ENCODE measurements around the gene HK2.

The HK2 gene

DNA sequence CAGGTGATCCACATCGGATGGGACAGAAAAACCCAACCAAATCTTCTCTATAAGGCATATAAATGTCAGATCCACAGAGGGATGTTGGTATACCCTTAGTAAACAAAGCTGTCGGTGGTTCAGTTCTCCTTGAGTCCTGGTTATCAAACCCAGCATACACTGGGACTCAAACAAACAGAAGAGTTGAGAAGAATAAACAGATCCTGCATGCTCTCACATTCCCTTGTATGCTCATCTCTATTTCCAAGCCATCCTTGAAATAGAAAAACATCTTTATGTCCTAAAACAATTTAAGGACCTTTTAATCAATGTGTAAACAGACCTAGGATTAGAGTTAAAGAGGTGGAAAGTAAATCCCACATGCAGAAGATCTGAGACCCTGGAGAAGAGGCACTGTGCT lies 19.8 kb upstream of the HK2 start:
- DNase-seq (ENCODE audit: low read depth): no peak
- H3K4me3 ChIP-seq (ENCODE audit: low read length): no peak overlapping the region
- TF ChIP-seq, protein P1, sequence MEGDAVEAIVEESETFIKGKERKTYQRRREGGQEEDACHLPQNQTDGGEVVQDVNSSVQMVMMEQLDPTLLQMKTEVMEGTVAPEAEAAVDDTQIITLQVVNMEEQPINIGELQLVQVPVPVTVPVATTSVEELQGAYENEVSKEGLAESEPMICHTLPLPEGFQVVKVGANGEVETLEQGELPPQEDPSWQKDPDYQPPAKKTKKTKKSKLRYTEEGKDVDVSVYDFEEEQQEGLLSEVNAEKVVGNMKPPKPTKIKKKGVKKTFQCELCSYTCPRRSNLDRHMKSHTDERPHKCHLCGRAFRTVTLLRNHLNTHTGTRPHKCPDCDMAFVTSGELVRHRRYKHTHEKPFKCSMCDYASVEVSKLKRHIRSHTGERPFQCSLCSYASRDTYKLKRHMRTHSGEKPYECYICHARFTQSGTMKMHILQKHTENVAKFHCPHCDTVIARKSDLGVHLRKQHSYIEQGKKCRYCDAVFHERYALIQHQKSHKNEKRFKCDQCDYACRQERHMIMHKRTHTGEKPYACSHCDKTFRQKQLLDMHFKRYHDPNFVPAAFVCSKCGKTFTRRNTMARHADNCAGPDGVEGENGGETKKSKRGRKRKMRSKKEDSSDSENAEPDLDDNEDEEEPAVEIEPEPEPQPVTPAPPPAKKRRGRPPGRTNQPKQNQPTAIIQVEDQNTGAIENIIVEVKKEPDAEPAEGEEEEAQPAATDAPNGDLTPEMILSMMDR (IDR thresholded peaks at IDR 0.05; ENCODE audit: insufficient read depth, low read depth, low read length, missing control alignments): no peak

DNA sequence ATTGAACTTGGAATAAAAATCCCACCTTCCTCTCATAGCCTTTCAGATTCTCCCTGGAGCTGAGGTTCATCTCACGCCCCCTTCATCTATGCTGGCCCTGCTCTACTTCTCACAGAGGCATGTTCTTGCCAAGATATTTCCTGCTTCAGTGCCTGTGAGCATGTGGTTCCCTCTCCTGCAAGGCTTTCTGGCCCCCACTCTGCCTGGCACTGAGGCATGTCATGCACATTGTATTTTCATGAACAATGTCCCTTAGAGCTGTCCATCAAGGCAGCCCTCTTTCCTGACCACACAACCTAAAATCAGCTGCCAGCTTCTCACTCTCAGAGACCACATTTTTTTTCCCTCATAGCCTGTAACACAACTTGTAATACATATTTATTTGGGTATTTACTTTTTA lies 18.0 kb upstream of the HK2 start:
- no peak for DNase-seq (ENCODE audit: low read depth)
- TF ChIP-seq, protein P1 (IDR thresholded peaks at IDR 0.05; ENCODE audit: insufficient read depth, low read depth, low read length, missing control alignments): no peak
- H3K4me3 ChIP-seq (ENCODE audit: low read length): no peak overlapping the region

DNA sequence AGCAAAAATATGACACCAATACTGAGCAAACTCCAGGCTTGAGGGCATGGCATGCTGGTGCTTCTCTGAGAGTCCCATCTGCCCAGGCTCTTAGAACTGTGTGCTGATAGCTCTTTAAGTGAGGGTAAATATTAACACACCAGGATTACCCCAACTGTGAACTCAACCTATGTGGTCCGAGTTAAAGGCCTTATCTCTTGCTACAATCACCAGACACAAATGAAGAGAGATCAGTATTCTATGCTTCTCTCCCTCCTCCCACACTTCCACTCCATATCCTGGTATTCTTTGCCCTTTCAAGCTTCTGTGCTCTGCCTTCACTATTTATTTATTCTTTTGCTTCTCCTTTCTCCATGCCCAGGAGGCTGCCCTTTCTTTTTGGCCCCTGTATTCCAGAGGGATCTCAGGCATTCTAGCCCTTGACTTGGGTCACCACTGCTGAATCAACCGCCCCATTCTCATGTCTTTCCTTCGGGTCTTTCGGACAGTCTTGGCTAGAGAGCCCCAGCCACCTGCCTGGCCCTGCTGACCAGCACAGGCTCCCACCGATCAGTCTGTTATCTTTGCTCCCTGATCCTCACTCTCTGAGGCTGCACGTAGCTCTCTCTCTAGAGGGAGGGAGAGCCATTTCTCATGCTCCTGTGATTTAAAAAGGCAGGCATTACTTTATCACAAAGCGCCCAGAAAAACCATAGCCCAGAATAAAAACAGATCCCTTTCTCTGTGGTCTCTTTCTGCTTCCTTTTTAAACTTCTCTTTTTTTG lies 17.2 kb upstream of the HK2 start:
- H3K4me3 ChIP-seq (ENCODE audit: low read length): no peak overlapping the region
- DNase-seq (ENCODE audit: low read depth): no peak
- TF ChIP-seq, protein P1 (IDR thresholded peaks at IDR 0.05; ENCODE audit: insufficient read depth, low read depth, low read length, missing control alignments): no peak

DNA sequence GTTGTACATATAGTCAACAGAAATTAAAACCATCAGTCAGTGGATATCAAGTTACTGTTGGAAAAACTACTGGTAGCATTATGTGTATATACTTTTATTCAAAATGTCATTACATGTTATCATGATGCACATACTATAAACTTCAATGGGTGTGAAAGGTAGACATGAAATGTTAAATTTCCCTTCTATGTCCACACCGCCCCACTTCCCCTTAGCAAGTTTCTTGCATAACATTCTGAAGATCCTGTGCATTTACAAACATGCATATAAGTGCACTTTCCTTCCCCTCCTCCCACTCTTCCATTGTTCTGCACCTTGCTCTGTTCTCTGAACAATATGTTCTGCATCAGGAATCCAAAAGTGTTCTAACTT lies 16.6 kb upstream of the HK2 start:
- no peak for DNase-seq (ENCODE audit: low read depth)
- no peak overlapping the region for H3K4me3 ChIP-seq (ENCODE audit: low read length)
- TF ChIP-seq, protein P1 (IDR thresholded peaks at IDR 0.05; ENCODE audit: insufficient read depth, low read depth, low read length, missing control alignments): no peak

DNA sequence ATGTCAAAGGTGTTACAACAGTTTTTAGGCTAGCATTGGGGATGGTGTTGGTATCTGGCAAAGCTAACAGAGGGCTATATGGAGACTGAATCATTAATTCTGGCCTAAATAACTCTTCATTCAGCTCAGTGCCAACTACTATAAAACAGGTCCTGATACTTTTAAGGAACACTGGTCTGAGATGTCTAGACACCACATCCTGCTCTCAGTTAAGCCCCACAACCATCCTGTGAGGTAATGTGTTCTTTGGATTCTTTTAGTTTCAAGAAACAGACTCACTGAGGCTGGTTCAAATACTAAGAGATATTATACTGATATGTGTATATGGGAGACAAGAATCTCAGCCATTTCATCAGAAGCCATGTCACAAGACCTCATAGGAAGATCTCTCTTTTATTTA lies 14.2 kb upstream of the HK2 start:
- H3K4me3 ChIP-seq (ENCODE audit: low read length): no peak overlapping the region
- no peak for DNase-seq (ENCODE audit: low read depth)
- TF ChIP-seq, protein P1 (IDR thresholded peaks at IDR 0.05; ENCODE audit: insufficient read depth, low read depth, low read length, missing control alignments): no peak

DNA sequence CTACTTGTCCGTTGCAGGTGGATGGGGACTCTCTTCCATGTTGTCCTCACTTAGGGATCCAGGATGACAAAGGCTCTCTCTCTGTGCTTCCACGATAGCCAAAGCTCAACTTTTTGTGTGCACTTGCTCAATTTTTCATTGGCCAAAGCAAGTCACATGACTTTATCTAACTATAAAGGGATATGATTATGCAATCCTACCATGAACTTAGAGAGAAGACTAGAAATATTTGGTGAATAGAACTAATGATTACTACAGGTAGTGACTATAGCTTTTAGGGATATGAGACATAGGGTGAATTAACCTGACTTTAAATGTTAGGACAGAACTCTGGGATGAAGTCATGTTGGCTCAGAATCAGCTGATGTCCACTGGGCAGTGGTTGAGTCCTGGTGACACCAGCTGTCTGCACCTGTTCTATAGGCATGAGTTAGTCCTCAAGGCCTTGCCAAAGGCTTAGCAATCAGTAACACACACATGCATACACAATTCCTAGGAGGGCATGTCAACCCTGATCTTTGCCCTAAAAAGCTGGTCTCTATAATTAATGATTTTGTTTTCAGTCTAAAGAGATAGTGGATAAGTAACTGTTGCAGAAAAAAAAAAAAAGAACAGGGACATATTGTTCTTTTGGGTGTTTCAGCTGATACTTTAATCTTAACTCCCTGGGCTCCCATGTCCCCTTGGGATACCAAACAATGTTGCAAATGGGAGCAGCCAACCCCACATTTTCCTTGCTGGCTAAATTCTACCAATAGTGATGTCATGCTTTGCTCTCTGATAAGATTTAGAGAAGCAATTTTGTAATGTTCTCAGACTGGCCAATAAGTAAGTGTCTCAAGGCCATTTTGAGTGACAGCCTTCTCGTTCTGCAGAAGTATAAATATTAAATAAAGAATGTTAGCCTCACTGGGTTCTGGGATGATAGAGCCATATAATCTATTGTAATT lies 12.5 kb upstream of the HK2 start:
- DNase-seq (ENCODE audit: low read depth): no peak
- TF ChIP-seq, protein P1 (IDR thresholded peaks at IDR 0.05; ENCODE audit: insufficient read depth, low read depth, low read length, missing control alignments): no peak

More for the DNA sequence above, 12.5 kb upstream of the HK2 start:
- H3K4me3 ChIP-seq (ENCODE audit: low read length): no peak overlapping the region

Data from epithelial cell of esophagus (primary cell).